ENCODE results near the gene NKG7. TPM values are rescaled to one million over a fixed set of nuclear protein-coding genes. Genes with fewer than 3 reads are reported as not detected.
A peak's percentile ranks its signal among the peaks of the same experiment; 100 is the strongest.

NKG7 gene
- total RNA-seq, 1 experiment from 2014 or later = not detected

DNA sequence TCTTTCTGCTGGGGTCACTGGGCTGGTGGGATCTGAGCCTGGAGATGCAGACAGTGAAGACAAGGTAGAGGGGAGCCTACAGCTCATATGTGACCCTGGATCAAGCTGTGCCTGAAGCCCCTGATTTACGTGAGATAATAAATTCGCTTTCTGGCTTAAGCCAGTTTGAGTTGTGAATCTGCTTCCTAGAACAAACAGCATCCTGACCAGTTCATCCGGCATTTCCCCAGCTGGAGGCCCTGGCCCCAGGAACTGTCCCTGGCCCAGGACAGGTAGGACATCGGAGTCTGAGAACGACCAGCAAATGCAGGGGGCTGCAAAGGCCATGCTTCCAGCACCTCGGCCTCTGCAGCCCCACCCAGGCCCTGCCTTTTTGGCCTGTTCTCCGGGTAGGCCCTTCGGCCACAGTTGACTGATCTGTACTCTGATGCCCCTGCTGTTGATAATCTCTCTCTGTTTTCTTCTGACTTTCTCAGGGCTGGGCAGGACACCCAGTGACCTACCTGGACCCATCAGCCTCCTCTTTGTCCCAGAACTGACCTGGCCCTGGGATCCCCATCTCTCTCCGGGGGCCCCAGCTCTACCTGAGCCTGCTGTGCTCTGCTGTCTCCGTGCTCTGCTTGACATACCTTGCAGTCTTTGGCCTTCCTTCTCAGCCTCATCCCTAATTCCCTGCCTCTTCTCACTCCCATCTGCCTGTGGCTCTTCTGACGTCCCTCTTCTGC, 21.0 kb downstream of the NKG7 start:
- Histone ChIP-seq H3K4me3 (ENCODE audit: low read length) (no peak overlapping the region), H3K27me3 (ENCODE audit: low read length) (no peaks in the 10 kb centered on the region), H3K4me2 (ENCODE audit: low read length) (no peak overlapping the region), H3K27ac (ENCODE audit: low read length) (peak overlapping the region; percentile 44), H3K9me2 (replicated peaks; ENCODE audit: low read length) (no peaks in the 10 kb centered on the region), H3K36me3 (ENCODE audit: low read depth, low read length) (peaks cover 34% of the 10 kb centered on the region), H3F3A (ENCODE audit: low read length, unreplicated experiment) (no peaks in the 10 kb centered on the region), H2AFZ (ENCODE audit: low read length) (no peak overlapping the region), H3K79me2 (ENCODE audit: low read length) (0 out of 2 replicates have a peak, but pooled peaks cover 4% of the 10 kb centered on the region), H3K9ac (ENCODE audit: low read length) (no peak overlapping the region), H4K20me1 (ENCODE audit: low read length) (no peaks in the 10 kb centered on the region), H3K4me1 (ENCODE audit: insufficient read depth, low read length) (peaks cover 9% of the 10 kb centered on the region), H3K9me3 (ENCODE audit: low read length) (no peaks in the 10 kb centered on the region)
- DNase-seq = no peak
- intact Hi-C loops (cut with micrococcal nuclease) = no loop called here
- no TSS peak for BruUV-seq (replicated peaks)
- POLR2A ChIA-PET (ENCODE audit: unreplicated experiment) = no interaction called here
- ATAC-seq = no peak
- CTCF ChIA-PET = no interaction called here
- no peak for TF ChIP-seq EZH2 (IDR thresholded peaks at IDR 0.05; ENCODE audit: low read length, unreplicated experiment)
- TF ChIP-seq EZH2phosphoT487 (IDR thresholded peaks at IDR 0.05; ENCODE audit: borderline replicate concordance, low read length) = no peak
- TF ChIP-seq, protein P1, sequence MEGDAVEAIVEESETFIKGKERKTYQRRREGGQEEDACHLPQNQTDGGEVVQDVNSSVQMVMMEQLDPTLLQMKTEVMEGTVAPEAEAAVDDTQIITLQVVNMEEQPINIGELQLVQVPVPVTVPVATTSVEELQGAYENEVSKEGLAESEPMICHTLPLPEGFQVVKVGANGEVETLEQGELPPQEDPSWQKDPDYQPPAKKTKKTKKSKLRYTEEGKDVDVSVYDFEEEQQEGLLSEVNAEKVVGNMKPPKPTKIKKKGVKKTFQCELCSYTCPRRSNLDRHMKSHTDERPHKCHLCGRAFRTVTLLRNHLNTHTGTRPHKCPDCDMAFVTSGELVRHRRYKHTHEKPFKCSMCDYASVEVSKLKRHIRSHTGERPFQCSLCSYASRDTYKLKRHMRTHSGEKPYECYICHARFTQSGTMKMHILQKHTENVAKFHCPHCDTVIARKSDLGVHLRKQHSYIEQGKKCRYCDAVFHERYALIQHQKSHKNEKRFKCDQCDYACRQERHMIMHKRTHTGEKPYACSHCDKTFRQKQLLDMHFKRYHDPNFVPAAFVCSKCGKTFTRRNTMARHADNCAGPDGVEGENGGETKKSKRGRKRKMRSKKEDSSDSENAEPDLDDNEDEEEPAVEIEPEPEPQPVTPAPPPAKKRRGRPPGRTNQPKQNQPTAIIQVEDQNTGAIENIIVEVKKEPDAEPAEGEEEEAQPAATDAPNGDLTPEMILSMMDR (conservative IDR thresholded peaks at IDR 0.05; ENCODE audit: low read depth, low read length) = no peak

DNA sequence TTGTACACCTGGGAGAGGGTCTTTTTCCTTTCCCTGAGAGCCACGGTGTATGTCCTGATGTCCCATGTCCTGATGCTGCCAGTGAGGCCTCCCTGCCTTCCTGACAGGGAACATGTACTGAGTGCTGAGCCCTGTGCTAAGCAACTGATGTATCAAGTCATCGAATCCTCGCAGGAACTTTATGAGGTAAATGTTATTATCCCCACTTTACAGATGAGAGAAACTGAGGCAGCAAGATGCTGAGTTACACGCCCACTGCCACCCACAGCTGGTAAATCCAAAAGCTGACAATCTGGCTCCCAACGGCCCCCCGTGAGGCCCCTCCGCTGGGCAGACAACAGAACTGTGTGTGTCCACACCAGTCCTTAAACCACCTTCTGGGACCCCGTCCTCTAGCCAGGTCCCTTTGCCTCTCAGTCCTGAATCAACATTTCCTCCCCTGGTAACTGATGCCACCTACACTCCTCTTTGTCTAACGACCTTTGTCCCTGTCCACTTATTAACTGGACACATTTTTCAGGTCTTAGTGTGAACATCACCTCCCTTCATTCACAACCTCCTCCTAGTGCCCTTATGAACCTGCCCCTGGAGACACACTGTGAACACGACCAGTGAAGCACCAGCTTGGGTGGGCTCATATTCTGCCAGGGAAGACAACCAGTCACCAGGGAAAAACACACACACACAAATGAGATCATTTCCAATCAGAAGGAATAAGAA, 25.1 kb downstream of the NKG7 start:
- Histone ChIP-seq H3F3A (ENCODE audit: low read length, unreplicated experiment) (no peaks in the 10 kb centered on the region), H3K9me2 (replicated peaks; ENCODE audit: low read length) (no peaks in the 10 kb centered on the region), H3K9ac (ENCODE audit: low read length) (no peak overlapping the region), H3K4me3 (ENCODE audit: low read length) (no peak overlapping the region), H3K4me2 (ENCODE audit: low read length) (no peak overlapping the region), H3K36me3 (ENCODE audit: low read depth, low read length) (peaks cover 33% of the 10 kb centered on the region), H3K79me2 (ENCODE audit: low read length) (no peaks in the 10 kb centered on the region), H3K27ac (ENCODE audit: low read length) (no peak overlapping the region), H3K27me3 (ENCODE audit: low read length) (no peaks in the 10 kb centered on the region), H3K9me3 (ENCODE audit: low read length) (no peaks in the 10 kb centered on the region), H3K4me1 (ENCODE audit: insufficient read depth, low read length) (peaks cover 9% of the 10 kb centered on the region), H2AFZ (ENCODE audit: low read length) (no peak overlapping the region), H4K20me1 (ENCODE audit: low read length) (no peaks in the 10 kb centered on the region)
- DNase-seq = no peak
- intact Hi-C loops (cut with micrococcal nuclease) = no loop called here
- ChIA-PET POLR2A (ENCODE audit: unreplicated experiment) (no interaction called here), CTCF (no interaction called here)
- no peak for ATAC-seq
- no TSS peak for BruUV-seq (replicated peaks)
- TF ChIP-seq EZH2phosphoT487 (IDR thresholded peaks at IDR 0.05; ENCODE audit: borderline replicate concordance, low read length) (no peak), EZH2 (IDR thresholded peaks at IDR 0.05; ENCODE audit: low read length, unreplicated experiment) (no peak)
- TF ChIP-seq, protein P1 (conservative IDR thresholded peaks at IDR 0.05; ENCODE audit: low read depth, low read length) = no peak

DNA sequence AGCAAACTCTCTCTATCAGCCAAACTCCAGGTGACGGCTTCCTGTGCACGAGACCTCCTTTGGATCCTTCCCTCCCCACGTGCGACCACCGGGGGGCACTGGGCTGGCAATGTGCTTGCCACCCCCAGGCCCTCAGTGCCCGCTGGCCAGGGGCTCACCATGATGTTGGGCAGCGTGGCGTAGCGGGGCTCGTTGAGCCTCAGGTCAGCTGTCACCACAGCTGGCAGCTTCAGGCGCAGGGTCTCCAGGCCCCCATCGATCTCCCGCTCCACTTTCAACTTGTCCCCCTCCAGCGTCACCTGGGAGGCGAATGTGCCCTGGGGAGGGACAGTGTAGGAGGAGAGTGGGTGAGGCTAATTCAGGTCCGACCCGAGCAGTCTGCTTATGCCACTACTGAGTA, 25.7 kb downstream of the NKG7 start:
- Histone ChIP-seq H3K9ac (ENCODE audit: low read length) (no peak overlapping the region), H3K4me1 (ENCODE audit: insufficient read depth, low read length) (peaks cover 13% of the 10 kb centered on the region), H3K4me2 (ENCODE audit: low read length) (no peak overlapping the region), H3K27me3 (ENCODE audit: low read length) (no peaks in the 10 kb centered on the region), H3K27ac (ENCODE audit: low read length) (no peak overlapping the region), H2AFZ (ENCODE audit: low read length) (no peak overlapping the region), H3K4me3 (ENCODE audit: low read length) (no peak overlapping the region), H3K36me3 (ENCODE audit: low read depth, low read length) (peaks cover 30% of the 10 kb centered on the region), H4K20me1 (ENCODE audit: low read length) (no peaks in the 10 kb centered on the region), H3K79me2 (ENCODE audit: low read length) (no peaks in the 10 kb centered on the region), H3K9me2 (replicated peaks; ENCODE audit: low read length) (no peaks in the 10 kb centered on the region), H3K9me3 (ENCODE audit: low read length) (no peaks in the 10 kb centered on the region), H3F3A (ENCODE audit: low read length, unreplicated experiment) (no peaks in the 10 kb centered on the region)
- intact Hi-C loops (cut with micrococcal nuclease) = no loop called here
- ATAC-seq (no peak), DNase-seq (no peak)
- no TSS peak for BruUV-seq (replicated peaks)
- POLR2A ChIA-PET (ENCODE audit: unreplicated experiment) = no interaction called here
- no peak for TF ChIP-seq EZH2phosphoT487 (IDR thresholded peaks at IDR 0.05; ENCODE audit: borderline replicate concordance, low read length)
- TF ChIP-seq, protein P1 (conservative IDR thresholded peaks at IDR 0.05; ENCODE audit: low read depth, low read length) = peak; percentile 32; the same call in 1 of the 2 replicates
- CTCF ChIA-PET = no interaction called here

All from PC-3 (cell line).